NCI-H446 treated with DMSO at 0.1 percent for 48 hours (cell line): ENCODE measurements around the gene NES.
A peak's percentile ranks its signal among the peaks of the same experiment; 100 is the strongest.
"Not testable (repeated sequence)": the region's sequence is repeated elsewhere in the genome, so short reads cannot be mapped to it uniquely, and the experiment has no call there.

Source experiments
- DNase-seq: peaks from one replicate; lab custom pipeline; 2025; lab: John Stamatoyannopoulos, UW

The NES gene

DNA sequence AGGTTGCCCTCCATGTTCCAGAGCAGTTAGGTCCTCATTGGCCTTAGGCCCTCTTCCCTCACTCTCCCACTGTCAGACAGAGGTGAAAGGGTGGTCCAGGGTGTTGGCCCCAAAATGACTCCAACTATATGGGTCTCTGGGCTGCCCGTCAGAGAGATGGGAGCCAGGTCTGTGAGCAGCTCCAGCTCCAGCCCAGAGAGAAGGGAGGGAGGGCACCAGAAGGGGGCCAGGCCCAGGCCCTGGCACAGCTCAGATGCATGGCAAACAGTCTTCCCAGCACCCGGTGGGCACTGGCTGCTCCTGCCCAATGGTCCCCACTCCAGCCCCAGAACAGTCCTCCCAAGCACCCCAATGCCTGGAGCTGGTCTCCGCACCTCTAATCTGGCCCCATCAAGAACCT, 33.1 kb downstream of the NES start:
- DNase-seq = no peak

DNA sequence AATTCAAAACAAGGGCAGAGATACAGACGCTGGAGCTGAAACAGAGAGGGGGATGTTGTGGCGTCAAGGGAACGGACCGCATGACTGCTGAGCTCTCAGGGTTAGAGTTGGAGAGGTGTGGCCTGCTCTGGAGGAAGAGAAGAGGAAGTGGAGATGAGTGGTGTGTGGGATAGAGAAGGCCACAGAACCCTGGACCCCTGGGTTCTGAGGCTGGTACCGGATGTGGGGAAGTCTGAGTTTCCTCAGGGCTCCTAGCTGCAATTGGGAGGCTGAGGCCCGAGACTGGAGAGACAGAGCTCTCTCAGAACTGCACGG, 33.5 kb downstream of the NES start:
- no peak for DNase-seq

DNA sequence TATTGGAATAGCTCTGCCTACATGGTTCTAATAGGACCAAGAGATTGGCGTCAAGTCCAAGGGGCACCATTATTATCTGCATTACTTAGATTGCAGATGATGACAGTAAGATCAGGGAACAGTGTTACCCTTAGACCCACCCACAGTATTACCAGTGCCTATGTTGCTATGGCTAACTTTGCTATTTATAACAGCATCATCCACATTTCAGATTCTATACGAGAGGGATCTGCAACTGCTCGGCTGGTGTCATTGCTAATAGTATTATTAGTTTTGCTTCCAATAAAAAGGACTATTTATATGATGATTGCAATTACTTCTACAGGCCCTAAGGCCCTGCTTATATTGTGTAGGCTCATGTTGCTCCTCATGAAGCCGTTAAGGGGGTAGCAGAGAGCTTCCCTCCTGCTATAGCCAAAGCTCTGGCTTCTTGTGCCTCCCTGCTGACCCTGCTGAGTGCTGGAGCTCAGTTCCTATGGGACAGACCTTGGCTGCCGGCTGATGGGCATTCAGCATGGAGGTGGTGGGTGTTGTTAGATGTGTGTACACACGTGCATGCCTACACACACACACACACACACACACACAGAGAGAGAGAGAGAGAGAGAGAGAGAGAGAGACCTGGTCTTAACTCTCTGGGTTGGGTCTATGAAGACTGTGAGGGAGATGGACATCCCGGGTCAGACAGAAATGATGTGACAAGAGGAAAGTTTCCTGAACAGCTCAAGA, 34.0 kb downstream of the NES start:
- DNase-seq = no peak

DNA sequence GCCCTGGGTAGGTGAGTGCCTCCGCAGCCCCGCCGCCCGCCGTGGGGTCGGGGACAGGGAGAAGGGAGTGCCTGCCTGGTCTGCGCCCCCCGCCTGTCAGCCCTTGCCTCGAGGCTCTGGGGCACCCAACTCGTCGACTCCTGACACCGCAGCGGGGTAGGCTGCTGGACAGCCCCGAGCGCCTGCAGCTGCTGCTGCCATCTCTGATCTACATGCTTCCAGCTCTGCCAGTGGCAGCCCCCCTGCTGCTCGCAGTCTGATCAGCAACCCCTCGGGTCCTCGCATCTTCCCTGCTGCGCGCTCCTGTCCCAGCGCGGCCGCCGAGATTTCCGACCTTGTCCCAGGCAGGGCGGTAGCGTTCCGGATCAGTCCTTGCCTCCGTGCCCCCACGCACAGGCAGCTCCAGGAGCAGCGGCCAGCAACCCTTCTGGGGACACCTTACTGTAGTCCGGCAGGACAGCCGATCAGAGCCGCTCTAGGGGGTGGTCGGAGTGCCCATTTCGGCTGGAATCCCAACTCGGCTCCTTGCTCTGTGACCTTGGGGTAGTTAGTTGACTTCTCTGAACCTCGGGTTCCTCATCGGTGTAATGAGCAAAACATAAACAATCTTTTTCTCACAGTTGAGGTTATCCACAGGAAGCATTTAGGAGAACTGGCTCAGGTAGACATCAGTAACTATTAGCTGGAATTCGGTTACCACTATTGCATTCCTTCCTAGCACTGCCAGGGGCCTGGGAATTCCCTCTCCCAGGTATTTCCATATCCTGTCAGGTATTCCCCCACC, 34.8 kb downstream of the NES start:
- no peak for DNase-seq

DNA sequence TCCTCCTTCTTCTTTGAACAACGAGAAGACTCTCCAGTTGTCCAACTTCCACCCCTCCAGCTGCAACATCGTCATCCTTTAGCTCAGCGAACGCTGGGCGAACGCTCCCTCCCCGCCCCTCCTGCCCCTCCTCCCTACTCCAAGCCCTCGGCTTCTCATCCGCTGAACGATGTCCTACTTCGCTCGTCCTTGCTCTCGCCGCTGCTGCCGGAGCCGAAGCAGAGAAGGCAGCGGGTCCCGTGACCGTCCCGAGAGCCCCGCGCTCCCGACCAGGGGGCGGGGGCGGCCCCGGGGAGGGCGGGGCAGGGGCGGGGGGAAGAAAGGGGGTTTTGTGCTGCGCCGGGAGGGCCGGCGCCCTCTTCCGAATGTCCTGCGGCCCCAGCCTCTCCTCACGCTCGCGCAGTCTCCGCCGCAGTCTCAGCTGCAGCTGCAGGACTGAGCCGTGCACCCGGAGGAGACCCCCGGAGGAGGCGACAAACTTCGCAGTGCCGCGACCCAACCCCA, 35.4 kb downstream of the NES start, which contains the start of gene BCAN:
BCAN (plus strand) TSS at position 357 of the 504 bp plus-strand sequence. CDS start 3,938 bp downstream, outside the sequence.
- DNase-seq = no peak

DNA sequence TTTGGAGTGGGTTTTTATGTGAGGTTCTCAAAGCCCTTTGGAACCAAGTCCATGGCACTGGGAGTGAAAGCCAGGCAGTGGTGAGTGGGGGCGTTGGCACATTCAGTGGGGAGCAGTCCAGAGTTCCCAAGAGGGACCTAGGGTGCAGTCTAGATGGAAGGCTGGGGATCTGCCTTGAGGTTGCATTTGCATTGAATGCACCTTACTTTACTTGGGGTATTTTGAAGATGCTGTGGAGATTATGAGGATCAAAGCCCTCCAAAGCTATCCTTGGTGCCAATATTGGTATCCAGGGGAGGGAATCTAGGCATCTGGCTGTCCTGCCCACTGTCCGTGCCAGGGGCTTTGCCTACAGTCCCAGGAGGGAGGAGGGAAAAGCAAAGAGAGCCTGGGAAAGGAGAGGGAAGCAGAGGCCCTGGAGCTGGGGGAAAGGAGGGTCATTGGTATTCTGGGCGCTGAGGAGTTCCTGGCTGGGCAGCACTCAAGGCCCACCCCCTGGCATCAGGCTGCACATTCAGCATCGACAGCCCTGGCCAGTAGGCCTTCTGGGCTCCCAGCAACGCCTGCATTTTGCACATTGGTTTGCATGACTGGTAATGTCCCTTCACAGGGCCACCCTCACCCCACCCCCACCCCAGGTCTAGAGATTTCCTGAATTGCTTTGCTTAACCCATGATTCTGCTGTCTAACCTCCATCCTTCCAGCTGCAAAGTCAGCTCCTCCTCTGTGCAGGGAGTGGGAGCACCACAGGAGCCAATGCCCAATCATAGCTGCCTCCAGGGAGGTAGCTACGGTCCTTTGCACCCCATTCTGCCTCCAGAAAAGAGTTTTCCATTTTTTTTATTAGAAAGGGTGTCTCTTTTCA, 36.1 kb downstream of the NES start:
- no peak for DNase-seq

DNA sequence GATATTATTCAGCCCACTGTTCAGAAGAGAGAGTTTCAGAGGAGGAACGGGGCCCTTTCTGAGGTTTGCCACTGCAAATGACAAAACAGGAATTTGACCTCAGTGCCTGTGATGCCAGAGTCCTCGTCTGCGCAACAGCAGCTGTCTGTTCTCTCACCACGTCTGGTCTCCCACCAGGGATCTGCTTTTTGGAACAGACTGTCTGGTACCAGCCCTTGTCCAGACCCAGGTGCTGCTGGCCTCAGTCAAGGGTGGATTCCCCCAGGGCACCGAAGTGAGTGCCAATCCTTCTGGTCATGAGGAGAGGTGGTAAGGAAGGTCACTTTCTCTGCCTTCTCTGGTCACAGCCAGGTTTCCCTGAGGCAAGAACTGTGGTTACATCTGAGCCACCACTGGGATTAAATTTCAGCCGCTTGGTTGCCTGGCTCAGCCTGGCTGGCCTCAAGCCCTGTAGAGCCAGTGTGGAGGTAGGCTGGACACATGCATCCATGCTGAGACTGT, 37.6 kb downstream of the NES start:
- no peak for DNase-seq

DNA sequence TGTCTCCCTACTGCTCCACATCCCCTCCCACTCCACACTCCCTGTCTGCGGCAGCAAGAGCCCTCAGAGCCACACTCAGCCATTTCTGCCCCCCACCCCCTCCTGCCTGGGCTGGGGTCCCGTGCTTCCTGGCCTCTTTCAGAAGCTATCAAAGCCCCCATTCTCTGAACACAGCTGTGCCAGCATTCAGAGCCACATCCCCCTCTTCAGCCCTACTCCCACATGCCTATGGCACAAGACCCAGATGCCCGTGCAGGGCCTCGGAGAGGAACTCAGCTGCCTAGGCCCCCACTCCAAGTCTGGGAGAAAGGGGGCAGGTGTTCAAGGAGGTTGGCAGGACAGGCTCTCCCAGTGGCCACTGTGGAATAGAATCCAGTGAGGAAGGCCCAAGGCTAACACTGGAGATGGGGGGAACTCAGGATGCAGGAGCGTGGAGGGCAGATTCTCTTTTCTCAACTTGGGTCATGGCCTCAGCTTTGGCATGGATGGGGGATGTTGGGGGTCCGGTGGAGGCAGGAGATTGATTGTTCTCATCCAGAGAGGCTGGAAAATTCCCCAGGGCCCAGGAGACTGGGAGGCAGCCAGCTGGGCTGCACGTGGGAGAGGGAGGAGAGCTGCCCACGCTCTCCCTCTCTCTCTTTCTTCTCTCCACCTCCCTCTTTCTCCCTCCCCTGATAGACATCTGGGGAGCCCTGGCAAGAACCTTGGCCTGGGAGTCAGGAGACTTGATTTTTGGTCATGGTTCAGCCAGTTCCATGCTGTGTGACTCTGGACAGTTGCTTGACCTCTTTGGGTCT, 38.8 kb downstream of the NES start:
- no peak for DNase-seq

DNA sequence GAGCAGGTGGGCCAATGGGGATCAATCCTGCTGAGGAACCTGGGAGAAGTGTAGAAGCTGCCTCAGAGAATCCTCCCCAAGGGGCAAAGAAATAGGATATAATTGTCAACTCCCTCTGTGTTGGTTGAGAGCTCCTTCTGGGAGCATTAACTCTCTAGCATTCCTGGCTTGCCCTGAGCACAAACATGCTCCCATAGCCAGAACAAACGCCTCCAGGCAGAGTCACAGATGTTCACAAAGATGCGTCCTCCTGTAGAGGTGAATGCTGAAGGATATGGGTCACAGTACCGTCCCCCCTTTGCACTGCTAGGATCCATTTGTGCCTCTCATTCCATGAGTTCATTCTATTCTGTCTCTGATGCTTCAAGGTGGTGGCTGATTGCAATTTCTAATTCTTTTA, 44.9 kb downstream of the NES start:
- DNase-seq = no peak

DNA sequence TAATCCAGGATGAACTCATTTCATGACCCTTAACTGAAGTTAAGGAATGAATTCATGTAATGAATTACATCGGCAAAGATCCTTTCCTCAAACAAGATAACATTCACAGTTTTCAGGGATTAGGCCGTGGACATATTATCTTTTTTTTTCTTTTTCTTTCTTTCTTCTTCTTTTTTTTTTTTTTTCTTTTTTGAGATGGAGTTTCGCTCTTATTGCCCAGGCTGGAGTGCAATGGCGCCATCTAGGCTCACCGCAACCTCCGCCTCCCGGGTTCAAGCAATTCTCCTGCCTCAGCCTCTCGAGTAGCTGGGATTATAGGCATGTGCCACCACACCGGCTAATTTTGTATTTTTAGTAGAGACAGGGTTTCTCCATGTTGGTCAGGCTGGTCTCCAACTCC, 46.1 kb downstream of the NES start:
- DNase-seq = not testable (repeated sequence)

DNA sequence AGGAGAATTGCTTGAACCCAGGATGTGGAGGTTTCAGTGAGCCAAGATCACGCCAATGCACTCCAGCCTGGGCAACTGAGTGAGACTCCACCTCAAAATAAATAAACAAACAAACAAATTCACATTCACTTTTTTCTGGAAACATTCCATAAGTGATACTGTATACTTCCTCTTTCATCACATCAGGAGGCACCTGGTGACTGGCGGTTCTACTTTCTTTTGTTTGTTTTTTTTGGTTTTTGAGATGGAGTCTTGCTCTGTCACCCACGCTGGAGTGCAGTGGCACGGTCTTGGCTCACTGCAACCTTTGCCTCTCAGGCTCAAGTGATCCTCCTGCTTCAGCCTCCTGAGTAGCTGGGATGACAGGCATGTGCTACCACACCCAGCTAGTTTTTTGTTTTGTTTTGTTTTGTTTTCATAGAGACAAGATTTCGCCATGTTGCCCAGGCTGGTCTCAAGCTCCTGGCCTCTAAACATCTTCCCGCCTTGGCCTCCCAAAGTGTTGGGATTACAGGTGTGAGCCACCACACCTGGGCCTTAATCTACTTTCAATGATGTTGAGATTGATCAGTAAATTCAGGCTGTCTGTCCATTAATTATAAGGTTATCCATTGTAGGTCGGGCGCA, 47.3 kb downstream of the NES start:
- DNase-seq = no peak

DNA sequence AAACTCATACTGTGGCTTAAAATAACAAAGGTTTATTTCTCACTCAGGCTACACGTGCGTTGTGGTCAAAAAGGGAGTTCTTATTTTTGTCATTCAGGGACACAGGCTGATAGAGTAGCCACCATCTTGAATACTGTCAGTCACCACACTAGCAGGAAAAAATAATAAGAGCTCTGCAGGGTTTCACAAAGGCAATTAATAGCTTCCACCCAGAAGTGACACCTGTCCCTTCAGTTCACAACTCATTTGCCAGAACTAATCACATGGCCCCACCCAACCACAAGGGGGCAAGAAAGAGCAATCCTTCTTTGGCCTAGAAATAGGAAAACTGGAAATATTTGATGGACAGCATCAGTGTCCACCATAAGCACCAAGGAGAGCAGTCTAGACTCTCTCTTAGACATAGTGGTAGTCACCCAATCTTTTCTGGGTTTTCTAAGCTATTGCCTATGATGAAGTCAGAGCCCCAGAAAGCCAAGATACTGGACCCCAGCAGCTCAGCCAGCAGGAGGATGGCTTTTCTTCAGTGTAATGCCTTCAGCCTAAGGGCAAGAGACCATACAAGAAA, 49.8 kb downstream of the NES start:
- DNase-seq = peak; percentile 20

DNA sequence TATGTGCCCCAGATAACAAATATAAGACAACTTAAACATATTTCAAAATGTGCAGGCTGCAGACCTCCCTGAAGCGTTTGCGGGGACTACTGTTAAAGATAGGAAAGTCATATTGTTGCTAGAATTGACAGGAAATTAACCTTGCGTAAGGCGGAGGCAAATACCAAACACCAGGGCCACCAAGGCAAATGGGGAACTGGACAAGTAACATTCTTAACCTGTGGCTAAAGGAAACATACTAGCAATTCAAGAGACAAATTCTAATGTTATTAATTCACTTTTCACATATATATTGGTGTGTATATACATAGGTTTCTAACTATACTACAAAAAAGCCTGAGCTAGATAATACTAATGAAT, 51.1 kb downstream of the NES start:
- no peak for DNase-seq

DNA sequence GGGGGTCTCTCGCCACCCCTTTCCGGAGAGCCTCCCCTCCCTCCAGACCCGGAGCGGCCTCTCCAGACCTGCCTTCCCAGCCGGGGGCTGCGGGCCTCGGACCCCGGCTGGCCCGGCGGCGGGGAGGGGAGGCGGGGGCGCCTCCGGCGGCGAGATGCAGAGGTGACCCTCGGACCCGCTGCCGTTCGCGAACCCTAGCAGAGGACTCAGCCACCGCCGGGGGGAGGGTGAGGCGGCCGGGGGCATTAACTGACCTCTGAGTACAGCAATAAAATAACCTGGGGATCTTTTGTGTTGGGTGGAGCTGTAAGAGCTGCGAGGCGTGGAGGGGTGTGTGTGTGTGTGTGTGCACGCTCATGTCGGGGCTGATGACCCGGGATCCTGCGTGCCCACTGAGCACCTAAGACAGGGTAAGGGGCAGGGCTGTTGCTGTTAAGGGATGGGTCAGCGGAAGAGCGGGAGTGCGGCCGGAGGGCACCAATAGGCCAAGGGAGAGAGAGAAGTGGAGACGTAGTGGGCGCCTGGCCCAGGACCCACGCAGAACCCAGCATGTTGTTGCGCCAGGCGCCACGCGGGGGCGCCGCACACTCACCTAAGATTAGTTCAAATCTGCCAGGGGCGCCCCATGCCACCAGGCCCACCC, 51.6 kb downstream of the NES start:
- no peak for DNase-seq

DNA sequence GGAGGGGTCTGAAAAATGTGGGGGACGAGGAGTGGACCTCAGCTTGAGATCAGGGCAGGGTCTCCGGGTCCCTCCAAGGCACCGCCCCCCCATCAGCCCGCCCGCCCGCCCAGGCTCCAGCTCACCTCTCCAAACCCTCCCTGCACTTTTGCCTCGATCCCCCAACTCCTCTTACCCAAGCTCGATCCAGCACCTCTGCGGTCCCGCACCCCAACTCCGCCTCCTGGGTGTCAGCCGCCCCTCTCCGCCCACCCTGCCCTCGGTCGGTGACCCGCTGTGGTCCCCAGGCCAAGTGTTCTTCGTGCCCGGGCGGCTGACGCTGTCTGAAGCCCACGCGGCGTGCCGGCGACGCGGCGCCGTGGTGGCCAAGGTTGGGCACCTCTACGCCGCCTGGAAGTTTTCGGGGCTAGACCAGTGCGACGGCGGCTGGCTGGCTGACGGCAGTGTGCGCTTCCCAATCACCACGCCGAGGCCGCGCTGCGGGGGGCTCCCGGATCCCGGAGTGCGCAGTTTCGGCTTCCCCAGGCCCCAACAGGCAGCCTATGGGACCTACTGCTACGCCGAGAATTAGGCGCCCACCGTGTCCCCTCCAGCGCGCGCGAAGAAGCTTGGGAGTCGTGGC, 52.3 kb downstream of the NES start:
- DNase-seq = no peak

DNA sequence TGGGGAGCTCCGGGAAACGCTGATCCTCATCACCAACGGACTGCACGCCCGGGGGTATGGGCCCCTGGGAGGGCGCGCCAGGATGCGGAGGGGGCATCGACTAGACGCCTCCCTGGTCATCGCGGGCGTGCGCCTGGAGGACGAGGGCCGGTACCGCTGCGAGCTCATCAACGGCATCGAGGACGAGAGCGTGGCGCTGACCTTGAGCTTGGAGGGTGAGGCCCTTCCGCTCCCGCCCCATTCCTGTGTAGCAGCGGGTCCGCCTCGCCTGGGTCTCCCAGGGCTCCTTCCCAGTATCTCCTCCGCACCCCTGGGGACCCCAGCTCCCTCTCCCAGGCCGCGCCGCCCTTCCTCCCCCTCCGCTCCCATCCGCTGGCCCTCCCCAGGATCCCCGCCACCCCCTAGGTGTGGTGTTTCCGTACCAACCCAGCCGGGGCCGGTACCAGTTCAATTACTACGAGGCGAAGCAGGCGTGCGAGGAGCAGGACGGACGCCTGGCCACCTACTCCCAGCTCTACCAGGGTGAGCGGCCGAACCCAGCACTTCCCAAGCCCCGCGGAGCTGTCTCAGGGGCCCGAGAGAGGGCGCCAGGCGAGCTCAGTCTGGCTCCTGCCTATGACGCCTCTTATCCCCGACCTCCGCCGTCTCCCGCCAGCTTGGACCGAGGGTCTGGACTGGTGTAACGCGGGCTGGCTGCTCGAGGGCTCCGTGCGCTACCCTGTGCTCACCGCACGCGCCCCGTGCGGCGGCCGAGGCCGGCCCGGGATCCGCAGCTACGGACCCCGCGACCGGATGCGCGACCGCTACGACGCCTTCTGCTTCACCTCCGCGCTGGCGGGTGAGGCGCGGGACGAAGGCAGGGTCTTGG, 53.0 kb downstream of the NES start:
- no peak for DNase-seq

DNA sequence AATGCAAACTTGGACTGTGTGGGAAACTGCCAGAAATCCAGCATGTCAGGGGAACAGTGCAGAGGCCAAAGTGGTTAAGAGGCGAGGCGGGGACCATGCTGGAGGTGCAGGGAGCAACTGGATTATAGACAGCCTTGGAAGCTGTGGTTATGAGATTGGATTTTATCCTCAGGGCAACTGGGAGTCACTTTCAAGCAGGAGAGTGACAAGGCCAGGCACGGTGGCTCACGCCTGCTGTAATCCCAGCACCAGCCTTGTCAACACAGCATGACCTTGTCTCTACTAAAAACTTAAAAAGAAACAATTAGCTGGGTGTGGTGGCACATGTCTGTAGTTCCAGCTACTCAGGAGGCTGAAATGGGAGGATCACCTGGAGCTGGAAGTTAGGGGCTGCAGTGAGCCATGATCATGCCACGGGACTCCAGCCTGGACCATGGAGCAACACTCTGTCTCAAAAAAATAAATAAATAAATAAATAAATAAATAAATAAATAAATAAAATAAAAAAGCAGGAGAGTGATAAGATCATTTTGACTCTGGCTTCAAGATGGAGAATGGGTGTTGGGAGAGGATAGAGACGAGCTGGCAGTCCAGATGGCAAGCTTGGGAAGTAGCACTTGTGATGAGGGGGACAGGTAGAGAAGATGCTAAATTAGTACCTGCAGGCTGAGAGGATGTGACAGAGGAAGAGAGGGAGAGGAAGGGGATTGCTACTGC, 54.5 kb downstream of the NES start:
- no peak for DNase-seq

DNA sequence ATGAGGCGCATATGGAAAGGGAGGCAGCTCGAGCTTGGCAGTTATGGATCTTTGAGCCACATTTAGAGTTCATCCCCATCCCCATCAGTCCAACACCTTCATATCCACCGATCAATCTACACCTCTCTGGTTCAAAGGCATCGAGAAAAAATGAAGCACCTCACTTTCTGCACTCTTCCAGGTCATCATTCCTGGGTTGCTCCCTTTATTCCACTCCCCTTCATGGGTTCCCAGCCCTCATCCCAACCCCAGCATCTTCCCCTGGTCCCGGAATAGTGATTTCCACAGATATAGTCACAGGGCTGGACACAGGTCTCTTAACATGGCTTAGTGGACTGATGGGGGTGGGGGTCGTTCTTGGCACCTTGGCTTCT, 57.6 kb downstream of the NES start:
- DNase-seq = no peak
